Limb (tissue), 2 donors: ENCODE measurements around the gene DDX24.

Source experiments
- DNase-seq, 2 donors: peaks; one replicate each; pipeline ENCODE4 v3.0.0-alpha.2; 2016; ENCODE audit errors: extremely low spot score in 2 of 2

DDX24 gene

GRCh38 chr14:94080621-94081385 lies at the start of gene DDX24, which contains the start of gene IFI27L1:
Gene DDX24, minus strand, starts transcription at chr14:94081202. Its CDS starts 1,460 bp downstream, at chr14:94079742.
Gene IFI27L1, plus strand, starts transcription at chr14:94081310. Its CDS starts 15,628 bp downstream, at chr14:94096938.
- peak; percentile 96 to 97 for DNase-seq

- no peak for DNase-seq
Measured at GRCh38 chr14:94129758-94130414, 48.9 kb upstream of the DDX24 start.

GRCh38 chr14:94129111-94129757 lies 48.2 kb upstream of the DDX24 start, which contains the start of gene IFI27L2:
Gene IFI27L2, minus strand, starts transcription at chr14:94129604. Its CDS starts 40 bp downstream, at chr14:94129564.
- peak; percentile 69 to 88 for DNase-seq

GRCh38 chr14:94128216-94128839 lies 47.3 kb upstream of the DDX24 start:
- no peak for DNase-seq

- no peak for DNase-seq
Measured at GRCh38 chr14:94127330-94127729, 46.3 kb upstream of the DDX24 start.

GRCh38 chr14:94126800-94127199 lies 45.8 kb upstream of the DDX24 start:
- DNase-seq = no peak

- peak in 1 of 2 donors; percentile 13 for DNase-seq
Measured at GRCh38 chr14:94126419-94126677, 45.3 kb upstream of the DDX24 start.

GRCh38 chr14:94125659-94126418 lies 44.8 kb upstream of the DDX24 start:
- peak in 1 of 2 donors; percentile 14 for DNase-seq

GRCh38 chr14:94124582-94125377 lies 43.8 kb upstream of the DDX24 start:
- DNase-seq = peak in 1 of 2 donors; percentile 12

- DNase-seq = no peak
Measured at GRCh38 chr14:94123868-94124267, 42.9 kb upstream of the DDX24 start.

GRCh38 chr14:94123296-94123695 lies 42.3 kb upstream of the DDX24 start:
- DNase-seq = peak in 1 of 2 donors; percentile 11

GRCh38 chr14:94122438-94122837 lies 41.4 kb upstream of the DDX24 start:
- no peak for DNase-seq

GRCh38 chr14:94121485-94121884 lies 40.5 kb upstream of the DDX24 start:
- peak in 1 of 2 donors; percentile 20 for DNase-seq

GRCh38 chr14:94120667-94121340 lies 39.8 kb upstream of the DDX24 start:
- peak in 1 of 2 donors; percentile 12 for DNase-seq

GRCh38 chr14:94119071-94119470 lies 38.1 kb upstream of the DDX24 start:
- no peak for DNase-seq

- DNase-seq = no peak
Measured at GRCh38 chr14:94117856-94118255, 36.9 kb upstream of the DDX24 start.

GRCh38 chr14:94116701-94117100 lies 35.7 kb upstream of the DDX24 start:
- no peak for DNase-seq

GRCh38 chr14:94115631-94116030 lies 34.6 kb upstream of the DDX24 start:
- peak in 1 of 2 donors; percentile 12 for DNase-seq

- DNase-seq = peak in 1 of 2 donors; percentile 23
Measured at GRCh38 chr14:94115058-94115591, 34.1 kb upstream of the DDX24 start.
